IMR-90 (cell line): ENCODE measurements around the gene PGD.

Experiments used
- BHLHE40 ChIP-seq: fragments of 150-350 bp; IDR thresholded peaks from 2 replicates; pipeline ENCODE4 v1.6.1; 2016; ENCODE audit warnings: mild to moderate bottlenecking, low read depth, low read length
- CEBPB ChIP-seq: IDR thresholded peaks from 2 replicates; pipeline ENCODE4 v1.6.1; 2012; ENCODE audit warnings: low read depth, low read length, improper control_type of control experiment
- FOS ChIP-seq: fragments of 150-350 bp; IDR thresholded peaks from 2 replicates; pipeline ENCODE4 v1.6.1; 2016; ENCODE audit warnings: low read depth, low read length
- MAFK ChIP-seq: IDR thresholded peaks from 2 replicates; pipeline ENCODE4 v1.6.1; 2012; ENCODE audit warnings: low read depth, low read length, improper control_type of control experiment
- MAZ ChIP-seq: IDR thresholded peaks from 2 replicates; pipeline ENCODE4 v1.6.1; 2012; ENCODE audit warnings: low read depth, mild to moderate bottlenecking, low read length, improper control_type of control experiment, moderate library complexity, borderline replicate concordance
- MXI1 ChIP-seq: IDR thresholded peaks from 2 replicates; pipeline ENCODE4 v1.6.1; 2012; ENCODE audit warnings: low read depth, mild to moderate bottlenecking, low read length, moderate library complexity, borderline replicate concordance
- NFE2L2 ChIP-seq: fragments of 150-350 bp; IDR thresholded peaks from 2 replicates; pipeline ENCODE4 v1.6.1; 2016; ENCODE audit warnings: low read depth, mild to moderate bottlenecking, low read length
- POLR2A ChIP-seq: IDR thresholded peaks from 2 replicates; pipeline ENCODE4 v1.6.1; 2012; ENCODE audit warnings: mild to moderate bottlenecking, low read depth, low read length
- RAD21 ChIP-seq: IDR thresholded peaks from 2 replicates; pipeline ENCODE4 v1.6.1; 2012; ENCODE audit warnings: low read length, improper control_type of control experiment
- RCOR1 ChIP-seq: IDR thresholded peaks from 2 replicates; pipeline ENCODE4 v1.6.1; 2012; ENCODE audit warnings: mild to moderate bottlenecking, low read length, improper control_type of control experiment; ENCODE audit not compliant: insufficient replicate concordance
- RFX5 ChIP-seq: IDR thresholded peaks from 2 replicates; pipeline ENCODE4 v1.8.0; 2012; ENCODE audit warnings: low read depth, mild to moderate bottlenecking, low read length, moderate library complexity
- SMC3 ChIP-seq: fragments of 150-350 bp; IDR thresholded peaks from 2 replicates; pipeline ENCODE4 v1.6.1; 2016; ENCODE audit warnings: low read depth, mild to moderate bottlenecking, antibody characterized with exemption, low read length, moderate library complexity
- TF ChIP-seq, protein P1 (sequence below): conservative IDR thresholded peaks from 2 replicates; pipeline ENCODE4 v1.5.1; 2012; ENCODE audit warnings: mild to moderate bottlenecking, low read depth, low read length, improper control_type of control experiment
- TF ChIP-seq, protein P2 (sequence below): fragments of 150-350 bp; IDR thresholded peaks from 2 replicates; pipeline ENCODE4 v1.6.1; 2017; ENCODE audit warnings: mild to moderate bottlenecking, antibody characterized with exemption, low read length, low read depth

DNA sequence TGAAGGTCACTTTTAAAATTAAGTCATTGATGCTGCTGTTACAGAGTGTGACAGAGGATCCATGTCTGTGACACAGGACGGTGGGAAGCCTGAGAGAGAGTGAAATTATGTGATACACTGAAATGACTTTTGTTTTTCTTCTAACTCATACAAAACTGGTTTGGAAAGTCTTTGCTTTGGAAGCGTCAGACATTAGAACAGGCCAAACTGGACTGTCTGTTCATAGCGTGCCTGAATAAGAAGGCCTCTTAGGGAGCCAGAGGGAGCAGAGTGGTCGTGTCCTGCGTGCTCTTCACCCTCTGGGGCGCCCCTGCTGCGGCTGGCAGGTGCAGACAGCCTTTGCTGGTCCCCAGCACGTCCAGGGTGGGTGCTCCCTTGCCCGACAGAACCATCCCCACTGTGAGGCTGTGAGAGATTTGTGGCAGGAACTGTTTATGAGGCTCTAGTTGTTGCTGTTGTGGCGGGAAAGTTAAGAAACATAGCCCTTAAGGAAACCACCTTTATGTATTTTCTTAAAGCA is 19.7 kb upstream of the PGD start:
- TF ChIP-seq, protein P1, sequence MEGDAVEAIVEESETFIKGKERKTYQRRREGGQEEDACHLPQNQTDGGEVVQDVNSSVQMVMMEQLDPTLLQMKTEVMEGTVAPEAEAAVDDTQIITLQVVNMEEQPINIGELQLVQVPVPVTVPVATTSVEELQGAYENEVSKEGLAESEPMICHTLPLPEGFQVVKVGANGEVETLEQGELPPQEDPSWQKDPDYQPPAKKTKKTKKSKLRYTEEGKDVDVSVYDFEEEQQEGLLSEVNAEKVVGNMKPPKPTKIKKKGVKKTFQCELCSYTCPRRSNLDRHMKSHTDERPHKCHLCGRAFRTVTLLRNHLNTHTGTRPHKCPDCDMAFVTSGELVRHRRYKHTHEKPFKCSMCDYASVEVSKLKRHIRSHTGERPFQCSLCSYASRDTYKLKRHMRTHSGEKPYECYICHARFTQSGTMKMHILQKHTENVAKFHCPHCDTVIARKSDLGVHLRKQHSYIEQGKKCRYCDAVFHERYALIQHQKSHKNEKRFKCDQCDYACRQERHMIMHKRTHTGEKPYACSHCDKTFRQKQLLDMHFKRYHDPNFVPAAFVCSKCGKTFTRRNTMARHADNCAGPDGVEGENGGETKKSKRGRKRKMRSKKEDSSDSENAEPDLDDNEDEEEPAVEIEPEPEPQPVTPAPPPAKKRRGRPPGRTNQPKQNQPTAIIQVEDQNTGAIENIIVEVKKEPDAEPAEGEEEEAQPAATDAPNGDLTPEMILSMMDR: no peak
- TF ChIP-seq SMC3 (no peak), RCOR1 (no peak), MAFK (no peak), POLR2A (no peak), FOS (no peak), RFX5 (no peak), MXI1 (no peak), NFE2L2 (no peak), CEBPB (no peak), BHLHE40 (no peak), RAD21 (no peak), MAZ (no peak)
- TF ChIP-seq, protein P2, sequence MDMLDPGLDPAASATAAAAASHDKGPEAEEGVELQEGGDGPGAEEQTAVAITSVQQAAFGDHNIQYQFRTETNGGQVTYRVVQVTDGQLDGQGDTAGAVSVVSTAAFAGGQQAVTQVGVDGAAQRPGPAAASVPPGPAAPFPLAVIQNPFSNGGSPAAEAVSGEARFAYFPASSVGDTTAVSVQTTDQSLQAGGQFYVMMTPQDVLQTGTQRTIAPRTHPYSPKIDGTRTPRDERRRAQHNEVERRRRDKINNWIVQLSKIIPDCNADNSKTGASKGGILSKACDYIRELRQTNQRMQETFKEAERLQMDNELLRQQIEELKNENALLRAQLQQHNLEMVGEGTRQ: no peak
